ENCODE measurements around the gene AGRN.

GRCh38 chr1:1058921-1059493 lies 39.1 kb downstream of the AGRN start:
- TF ChIP-seq POLR2A (IDR thresholded peaks at IDR 0.05) (no peak), CTCF (IDR thresholded peaks at IDR 0.05) (no peak)
